Effector CD4-positive, alpha-beta T cell (primary cell): ENCODE results near the gene HOXB2.
"Not testable (repeated sequence)": the region's sequence is repeated elsewhere in the genome, so short reads cannot be mapped to it uniquely, and the experiment has no call there.

ENCODE experiments used
- DNase-seq: peaks from one replicate; pipeline ENCODE4 v3.0.0-alpha.2; 2020

HOXB2 gene

DNA sequence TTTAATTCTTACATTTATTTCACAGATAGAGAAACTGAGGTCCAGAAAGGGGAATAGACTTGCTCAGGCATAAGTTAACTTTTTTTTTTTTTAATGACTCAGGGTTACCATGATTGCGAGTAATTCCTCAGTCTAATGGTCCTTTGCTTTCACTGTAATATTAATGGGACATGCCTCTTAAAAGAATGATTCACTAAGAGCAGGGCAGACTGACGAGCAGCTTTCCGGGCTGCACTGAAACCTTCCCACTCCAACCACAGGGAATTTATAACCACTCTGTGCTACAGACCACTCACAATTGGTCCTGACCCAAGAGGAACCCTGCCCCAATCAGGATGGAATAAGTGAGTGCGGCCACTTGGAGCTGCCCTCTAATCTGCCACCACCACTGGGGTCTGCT is 5.7 kb downstream of the HOXB2 start:
- DNase-seq: no peak

GRCh38 chr17:48537316-48537715 is 7.6 kb downstream of the HOXB2 start:
- DNase-seq: no peak

GRCh38 chr17:48535793-48536559 is 8.9 kb downstream of the HOXB2 start:
- DNase-seq: not testable (repeated sequence)

- DNase-seq: no peak
Measured at GRCh38 chr17:48532261-48532660, 12.6 kb downstream of the HOXB2 start.

DNA sequence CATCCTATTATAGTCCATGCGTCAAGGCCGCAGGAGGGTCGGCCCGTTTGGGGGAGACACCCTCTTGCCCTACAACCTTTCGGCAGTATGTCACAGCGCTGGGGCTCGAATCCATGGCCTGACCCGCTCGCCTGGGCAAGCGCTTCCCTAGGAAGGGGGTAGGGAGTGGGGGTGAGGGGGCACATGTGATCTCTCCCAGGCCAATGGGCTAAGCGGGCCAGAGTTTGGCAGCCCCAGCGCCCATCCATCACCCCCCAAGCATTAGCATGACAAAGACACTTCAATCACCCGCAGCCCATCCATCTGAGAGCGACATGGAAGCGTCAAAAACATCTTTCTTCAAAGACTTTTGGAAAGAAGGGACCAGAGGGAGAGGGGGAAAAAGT is 14.0 kb downstream of the HOXB2 start, which contains the start of gene HOXB1:
TSS of gene HOXB1 (minus strand) at position 125 of the 386 bp plus-strand sequence. CDS start at position 18, 107 bp downstream.
- no peak for DNase-seq

DNA sequence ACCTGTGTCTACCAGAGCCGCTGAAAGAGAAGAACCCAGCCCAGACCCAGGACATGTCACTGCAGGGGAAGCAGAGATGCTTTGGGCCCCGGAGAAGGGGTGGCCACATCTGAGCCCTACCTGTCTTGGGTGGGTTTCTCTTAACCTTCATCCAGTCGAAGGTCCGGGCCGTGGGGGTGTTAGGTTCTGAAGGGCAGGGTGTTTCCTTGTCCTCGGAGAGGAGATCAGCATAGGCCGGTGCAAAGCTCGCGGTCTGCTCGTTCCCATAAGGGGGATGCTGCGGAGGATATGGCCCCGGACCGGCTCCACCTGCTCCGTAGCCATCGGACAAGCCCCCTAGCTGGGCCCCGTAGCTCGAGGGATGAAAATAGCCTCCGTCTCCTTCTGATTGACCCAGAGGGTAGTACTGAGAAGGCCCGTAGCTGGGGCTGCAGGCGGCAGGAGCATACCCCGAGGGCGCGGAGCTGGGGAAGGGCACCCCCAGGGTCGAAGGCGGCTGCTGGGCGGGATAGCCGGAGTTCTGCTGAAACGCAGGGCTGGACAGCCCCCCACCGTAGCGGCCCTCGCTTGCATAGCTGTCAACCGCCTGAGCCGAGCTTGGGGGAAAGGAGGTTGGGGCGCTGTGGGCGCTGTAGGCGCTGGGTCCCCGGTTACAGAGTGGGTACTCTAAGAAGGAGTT is 14.6 kb downstream of the HOXB2 start:
- no peak for DNase-seq

GRCh38 chr17:48529683-48530009 is 15.3 kb downstream of the HOXB2 start:
- no peak for DNase-seq

DNA sequence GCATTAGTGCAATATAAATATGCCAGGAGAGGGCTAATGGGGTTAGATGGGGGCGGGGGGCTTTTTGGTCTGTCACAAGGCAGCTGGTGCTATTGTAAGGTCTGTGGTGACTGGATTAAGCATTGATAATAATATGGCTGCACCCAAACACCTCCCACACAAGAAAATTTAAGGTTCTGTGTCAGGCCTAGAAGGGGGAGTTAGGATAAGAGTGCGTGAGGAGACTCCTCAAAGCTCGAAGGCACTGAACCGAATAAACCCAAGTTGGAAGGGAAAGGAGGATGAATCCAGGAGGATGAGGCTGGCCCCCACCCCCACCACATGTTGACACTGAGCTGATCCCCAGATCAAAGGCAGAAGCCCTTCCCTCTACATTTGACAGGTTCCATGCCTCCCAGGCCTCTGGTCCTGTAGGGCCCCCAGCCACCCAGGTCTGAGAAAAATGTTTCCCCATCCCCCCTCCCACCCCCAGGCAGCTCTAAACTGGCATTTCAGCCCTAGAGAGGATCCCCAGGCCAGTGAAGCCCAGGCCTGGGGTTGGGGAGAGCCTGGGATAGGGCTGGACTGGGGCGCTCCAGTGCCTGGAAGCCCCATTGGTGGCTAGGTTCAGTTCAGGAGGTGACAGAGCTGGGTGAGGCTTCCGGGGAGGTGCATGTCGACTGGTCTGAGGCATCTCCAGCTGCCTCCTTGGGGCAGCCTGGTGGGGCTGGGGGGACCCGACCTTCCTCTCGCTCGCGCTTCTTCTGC is 15.8 kb downstream of the HOXB2 start:
- no peak for DNase-seq

DNA sequence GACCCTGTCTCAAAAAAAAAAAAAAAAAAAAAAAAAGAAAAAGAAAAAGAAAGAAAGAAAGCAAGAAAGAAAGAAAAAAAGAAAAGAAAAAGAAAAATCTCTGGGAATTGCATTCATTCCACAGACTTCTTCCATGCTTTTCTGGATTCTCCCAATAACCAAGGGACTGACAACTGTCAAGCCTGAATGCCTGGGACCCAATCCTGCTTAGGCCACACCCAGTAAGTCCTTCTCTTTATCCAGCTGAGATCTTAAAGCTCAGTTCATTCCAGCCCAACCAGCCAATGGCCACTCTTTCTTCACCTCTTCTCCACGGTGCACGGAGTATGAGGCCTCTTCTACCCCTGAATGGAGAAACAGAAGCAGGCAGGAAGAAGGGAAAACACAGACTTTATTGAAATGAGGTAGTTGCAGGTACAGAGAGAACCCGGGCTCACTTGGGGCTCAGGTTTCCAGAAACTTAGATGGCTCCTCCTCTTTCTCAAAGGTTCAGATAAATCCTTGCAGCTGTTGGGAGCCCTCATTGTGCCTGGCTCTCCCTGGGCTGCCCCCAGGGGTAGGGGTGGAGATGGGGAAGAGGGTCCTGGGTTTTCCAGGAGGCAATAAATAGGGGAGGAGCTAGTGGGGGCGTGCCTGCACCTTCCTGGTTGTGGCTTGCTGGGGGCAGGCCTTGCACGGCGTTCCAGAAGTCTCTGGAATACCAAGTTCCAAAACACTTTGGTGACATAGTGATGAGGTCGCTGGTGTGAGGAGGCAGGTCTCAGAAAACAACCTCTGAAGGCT is 16.6 kb downstream of the HOXB2 start:
- no peak for DNase-seq

GRCh38 chr17:48527547-48527932 is 17.4 kb downstream of the HOXB2 start:
- DNase-seq: no peak

DNA sequence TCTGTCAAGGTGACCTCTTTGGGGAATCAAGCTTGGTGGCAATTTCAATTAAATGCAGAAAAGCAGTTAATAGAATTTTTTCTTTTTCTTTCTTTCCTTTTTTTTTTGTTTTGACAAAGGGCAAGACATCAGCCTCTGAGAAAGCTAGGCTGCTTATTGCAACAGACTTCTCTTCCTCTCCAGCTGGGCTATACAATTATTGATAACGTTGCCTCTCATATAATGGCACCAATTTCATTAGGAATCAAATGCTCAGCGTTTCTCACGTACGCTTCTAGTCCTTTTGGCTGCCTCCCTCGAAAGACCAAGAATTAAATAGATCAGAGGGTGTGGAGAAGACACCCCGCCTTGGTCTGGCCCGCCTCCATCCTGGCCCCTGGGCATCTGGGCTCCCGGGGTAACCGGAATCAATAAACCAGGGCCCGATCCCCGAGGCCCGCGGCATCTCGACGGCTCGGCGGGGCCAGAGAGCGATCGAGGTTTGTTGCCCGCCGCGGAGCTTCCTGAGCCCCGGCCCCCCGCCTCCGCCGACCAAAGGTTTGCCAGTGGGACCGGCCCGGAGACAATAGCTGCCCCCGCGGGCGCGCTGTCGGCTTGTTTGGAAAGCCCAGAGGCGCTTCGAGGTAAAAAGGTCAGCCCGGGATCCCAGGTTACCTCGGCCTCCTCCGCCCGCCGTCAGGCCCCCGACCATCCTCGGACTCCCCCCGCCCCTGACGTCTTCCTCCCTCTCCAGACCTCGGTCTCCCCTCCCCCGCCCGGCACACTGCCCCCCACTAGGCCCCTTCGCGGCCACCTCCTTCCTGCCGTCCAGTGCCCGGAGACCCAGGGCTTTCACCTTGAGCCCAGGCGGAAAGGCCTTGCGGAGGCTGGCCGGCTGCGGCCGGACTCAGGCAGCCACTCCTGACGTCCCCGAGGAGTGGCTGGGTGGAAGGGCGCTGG is 18.0 kb downstream of the HOXB2 start:
- DNase-seq: no peak

DNA sequence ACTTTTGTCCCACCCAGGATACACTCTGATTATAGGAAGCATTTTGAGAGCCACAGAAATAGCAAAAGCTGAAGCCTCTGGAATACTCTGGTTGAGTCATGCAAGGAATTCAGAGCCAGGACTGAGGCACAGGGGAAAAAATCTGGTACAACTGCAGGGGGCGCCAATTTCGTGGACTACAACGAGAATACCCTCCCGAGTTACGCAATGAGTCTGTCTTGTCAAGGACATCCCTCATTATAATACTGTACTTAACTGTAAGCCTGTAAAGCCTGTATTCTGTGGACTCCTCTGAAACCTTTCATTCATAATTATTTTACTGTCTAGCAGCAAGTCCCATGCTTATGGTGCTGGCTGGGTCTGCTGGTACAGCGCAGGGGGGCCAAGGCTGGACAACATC is 21.9 kb downstream of the HOXB2 start:
- no peak for DNase-seq

- DNase-seq: no peak
Measured at GRCh38 chr17:48522031-48522653, 22.8 kb downstream of the HOXB2 start.

GRCh38 chr17:48520631-48521079 is 24.3 kb downstream of the HOXB2 start:
- no peak for DNase-seq

DNA sequence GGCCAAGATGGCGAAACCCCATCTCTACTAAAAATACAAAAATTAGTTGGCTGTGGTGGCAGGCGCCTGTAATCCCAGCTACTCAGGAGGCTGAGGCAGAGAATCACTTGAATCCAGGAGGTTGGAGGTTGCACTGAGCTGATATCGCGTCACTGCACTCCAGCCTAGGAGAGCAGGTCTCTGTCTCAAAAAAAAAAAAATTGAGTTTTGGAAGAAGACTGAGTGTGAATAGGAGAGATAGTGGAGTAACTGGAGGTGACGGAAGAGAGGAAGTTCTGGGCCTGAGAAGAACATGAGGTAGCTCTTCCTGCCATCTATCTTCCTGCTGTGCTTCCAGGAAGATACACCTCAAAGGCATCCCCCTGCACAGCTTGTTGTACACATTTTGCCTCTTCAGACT is 25.5 kb downstream of the HOXB2 start:
- DNase-seq: no peak

DNA sequence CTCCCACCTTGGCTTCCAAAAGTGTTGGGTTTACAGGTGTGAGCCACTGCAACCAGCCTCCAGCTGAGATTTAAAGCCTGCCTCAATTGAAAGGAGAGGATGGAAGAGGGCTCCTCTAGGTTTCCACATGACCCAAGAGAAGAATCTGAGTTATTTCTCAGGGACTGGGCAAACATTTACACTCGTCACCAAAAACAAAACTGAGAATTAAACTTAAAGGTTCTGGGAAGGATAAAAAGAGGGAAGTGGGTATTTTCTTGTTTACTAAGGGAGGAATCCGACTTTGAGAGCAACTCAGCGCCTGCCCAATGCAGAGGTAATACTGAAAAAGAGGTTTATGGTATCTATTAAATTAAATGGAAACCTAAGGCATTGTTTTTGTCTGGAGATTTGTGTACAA is 27.4 kb downstream of the HOXB2 start:
- DNase-seq: no peak

DNA sequence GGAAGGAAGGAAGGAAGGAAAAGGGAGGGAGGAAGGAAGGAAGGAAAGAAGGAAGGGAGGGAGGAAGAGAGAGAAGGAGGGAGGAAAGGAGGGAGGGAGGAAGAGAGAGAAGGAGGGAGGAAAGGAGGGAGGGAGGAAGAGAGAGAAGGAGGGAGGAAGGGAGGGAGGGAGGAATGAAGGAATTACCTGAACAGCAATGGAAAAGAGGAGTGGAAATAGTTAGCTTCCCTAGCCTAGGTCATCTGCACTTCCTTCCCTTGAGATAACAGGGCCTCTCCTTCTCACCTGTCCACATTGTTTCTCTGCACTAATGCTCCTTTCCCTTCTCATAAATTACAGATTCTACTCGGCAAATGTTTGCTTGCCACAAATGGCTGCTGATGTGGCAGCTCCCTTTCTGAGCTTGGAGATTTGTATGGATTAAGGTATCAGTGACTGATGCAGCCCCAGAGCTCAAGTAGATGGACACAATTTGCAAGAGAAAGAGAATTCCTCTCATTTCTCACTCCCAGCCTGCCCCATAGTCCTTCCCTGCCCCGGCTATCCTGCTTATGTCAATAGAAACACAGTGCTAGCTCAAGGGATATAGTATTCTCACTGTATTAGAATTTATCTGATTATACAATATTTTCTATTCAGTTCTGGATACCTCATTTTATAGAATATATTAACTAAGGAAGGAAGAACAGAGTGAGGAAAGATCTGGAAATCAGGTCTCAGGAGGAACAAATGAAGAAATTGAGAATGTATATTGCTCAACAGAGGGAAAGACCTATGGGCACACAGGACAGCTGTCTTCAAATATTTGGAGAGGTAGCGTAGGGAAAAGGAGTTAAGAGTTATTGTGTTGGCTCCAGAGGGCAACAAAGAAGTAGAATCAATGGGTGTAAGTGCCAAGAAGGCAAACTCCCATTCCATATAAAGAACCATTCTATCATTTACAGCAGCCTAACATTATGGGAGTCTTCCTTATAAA is 28.7 kb downstream of the HOXB2 start:
- no peak for DNase-seq

DNA sequence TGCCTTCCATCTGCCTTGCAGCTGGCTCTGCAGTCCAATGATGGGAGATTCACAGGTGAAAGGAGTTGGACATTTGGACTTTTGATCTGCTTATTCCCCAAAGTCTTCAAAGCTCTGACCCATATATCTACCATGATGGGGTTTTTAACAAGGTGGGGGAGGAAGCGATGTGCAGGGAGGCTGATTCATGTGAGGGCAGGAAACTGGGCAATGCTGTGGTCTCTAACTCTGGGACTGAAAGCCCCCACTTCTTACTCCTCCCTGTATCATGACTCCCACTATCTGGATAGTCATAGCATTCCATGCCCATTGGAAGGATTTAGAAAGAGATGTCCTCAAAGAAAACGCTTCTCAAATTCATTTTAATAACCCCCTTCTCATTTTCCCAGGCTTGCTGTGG is 30.4 kb downstream of the HOXB2 start:
- no peak for DNase-seq

- DNase-seq: no peak
Measured at GRCh38 chr17:48513666-48514455, 31.0 kb downstream of the HOXB2 start.
